ENCODE data around the gene COL5A1. TPM values are rescaled to one million over a fixed set of nuclear protein-coding genes. Genes with fewer than 3 reads are reported as not detected.
A peak's percentile ranks its signal among the peaks of the same experiment; 100 is the strongest.

The COL5A1 gene
- total RNA-seq, 8 experiments from 2014 or later, result 1.9 to 141 (median 3.6) TPM

- peak in 1 of 8 experiments; percentile 4 for ATAC-seq (replicated peaks in 6 of 8)
- Histone ChIP-seq H3K27ac (no peak overlapping the region), H3K4me1 (replicated peaks in 1 of 2) (peaks cover 33 to 36% of the 10 kb centered on the region in 2 donors), H3K4me3 (no peak overlapping the region)
- in situ Hi-C loops (cut with MboI; ENCODE audit: low pct_unique_long_range_greater_than_20kb in 2 of 9, low sequenced_read_pairs in 9 of 9, unreplicated experiment in 9 of 9), result no loop called here
- 85 to 100% (median 90%) methylated on average over 1 to 4 of the region's 8 CpGs; no CpG with 5 or more reads in 5 of the 10 experiments for WGBS, 10 experiments
Measured at GRCh38 chr9:134779640-134780039, 138.0 kb downstream of the COL5A1 start.

GRCh38 chr9:134781591-134782302, 140.1 kb downstream of the COL5A1 start:
- Histone ChIP-seq H3K4me1 (replicated peaks in 1 of 2) (peaks cover 14 to 17% of the 10 kb centered on the region in 2 donors), H3K4me3 (no peak overlapping the region), H3K27ac (no peak overlapping the region)
- in situ Hi-C loops (cut with MboI; ENCODE audit: low pct_unique_long_range_greater_than_20kb in 2 of 9, low sequenced_read_pairs in 9 of 9, unreplicated experiment in 9 of 9), result no loop called here
- ATAC-seq (replicated peaks in 6 of 8), result peak in 5 of 8 experiments; percentile 68 to 82 (median 72)
- whole genome bisulfite sequencing, 10 experiments, result 61 to 85% (median 70%) methylated on average over 4 to 21 of the region's 28 CpGs; no CpG with 5 or more reads in 5 of the 10 experiments

- in situ Hi-C loops (cut with MboI; ENCODE audit: low pct_unique_long_range_greater_than_20kb in 2 of 9, low sequenced_read_pairs in 9 of 9, unreplicated experiment in 9 of 9), result no loop called here
- ATAC-seq (replicated peaks in 6 of 8), result no peak
- Histone ChIP-seq H3K4me1 (replicated peaks in 1 of 2) (peaks cover 14 to 17% of the 10 kb centered on the region in 2 donors), H3K4me3 (no peak overlapping the region), H3K27ac (no peak overlapping the region)
- 43 to 100% (median 94%) methylated on average over 1 to 5 of the region's 33 CpGs; no CpG with 5 or more reads in 6 of the 10 experiments for WGBS, 10 experiments
Measured at GRCh38 chr9:134782921-134783698, 141.5 kb downstream of the COL5A1 start.

- H3K4me1 ChIP-seq (replicated peaks in 1 of 2), result peaks cover 14 to 16% of the 10 kb centered on the region in 2 donors
- 60 to 92% methylated on average over 1 to 9 of the region's 12 CpGs; no CpG with 5 or more reads in 8 of the 10 experiments for WGBS, 10 experiments
- in situ Hi-C loops (cut with MboI; ENCODE audit: low pct_unique_long_range_greater_than_20kb in 2 of 9, low sequenced_read_pairs in 9 of 9, unreplicated experiment in 9 of 9), result no loop called here
- no peak overlapping the region for H3K27ac ChIP-seq
- H3K4me3 ChIP-seq, result no peak overlapping the region
- ATAC-seq (replicated peaks in 6 of 8), result peak in 1 of 8 experiments; percentile 8
Measured at GRCh38 chr9:134783699-134784039, 142.1 kb downstream of the COL5A1 start.

GRCh38 chr9:134784577-134785305, 143.1 kb downstream of the COL5A1 start:
- in situ Hi-C loops (cut with MboI; ENCODE audit: low pct_unique_long_range_greater_than_20kb in 2 of 9, low sequenced_read_pairs in 9 of 9, unreplicated experiment in 9 of 9), result no loop called here
- H3K27ac ChIP-seq, result no peak overlapping the region
- peak in 1 of 8 experiments; percentile 15 for ATAC-seq (replicated peaks in 6 of 8)
- peaks cover 12 to 14% of the 10 kb centered on the region in 2 donors for H3K4me1 ChIP-seq (replicated peaks in 1 of 2)
- WGBS, 10 experiments, result 38 to 91% (median 66%) methylated on average over 1 to 10 of the region's 23 CpGs; no CpG with 5 or more reads in 4 of the 10 experiments
- no peak overlapping the region for H3K4me3 ChIP-seq

GRCh38 chr9:134785325-134786108, 143.9 kb downstream of the COL5A1 start:
- ATAC-seq (replicated peaks in 6 of 8), result peak in 3 of 8 experiments; percentile 35 to 86 (median 62)
- Histone ChIP-seq H3K27ac (no peak overlapping the region), H3K4me3 (no peak overlapping the region), H3K4me1 (replicated peaks in 1 of 2) (peaks cover 12 to 14% of the 10 kb centered on the region in 2 donors)
- WGBS, 10 experiments, result 40 to 100% (median 70%) methylated on average over 1 to 8 of the region's 23 CpGs; no CpG with 5 or more reads in 4 of the 10 experiments
- in situ Hi-C loops (cut with MboI; ENCODE audit: low pct_unique_long_range_greater_than_20kb in 2 of 9, low sequenced_read_pairs in 9 of 9, unreplicated experiment in 9 of 9), result no loop called here

- Histone ChIP-seq H3K4me1 (replicated peaks in 1 of 2) (peaks cover 0 to 4% of the 10 kb centered on the region in 2 donors), H3K4me3 (no peak overlapping the region), H3K27ac (no peak overlapping the region)
- in situ Hi-C loops (cut with MboI; ENCODE audit: low pct_unique_long_range_greater_than_20kb in 2 of 9, low sequenced_read_pairs in 9 of 9, unreplicated experiment in 9 of 9), result no loop called here
- 62 to 100% (median 80%) methylated on average over 1 to 7 of the region's 8 CpGs; no CpG with 5 or more reads in 3 of the 10 experiments for WGBS, 10 experiments
- ATAC-seq (replicated peaks in 6 of 8), result no peak
Measured at GRCh38 chr9:134787601-134788531, 146.3 kb downstream of the COL5A1 start.

GRCh38 chr9:134789168-134789567, 147.6 kb downstream of the COL5A1 start:
- 17 to 100% (median 58%) methylated on average over 1 to 4 of the region's 8 CpGs; no CpG with 5 or more reads in 5 of the 10 experiments for WGBS, 10 experiments
- in situ Hi-C loops (cut with MboI; ENCODE audit: low pct_unique_long_range_greater_than_20kb in 2 of 9, low sequenced_read_pairs in 9 of 9, unreplicated experiment in 9 of 9), result no loop called here
- Histone ChIP-seq H3K27ac (no peak overlapping the region), H3K4me1 (replicated peaks in 1 of 2) (peaks cover 1 to 4% of the 10 kb centered on the region in 2 donors), H3K4me3 (no peak overlapping the region)
- no peak for ATAC-seq (replicated peaks in 6 of 8)

GRCh38 chr9:134791009-134791408, 149.4 kb downstream of the COL5A1 start:
- Histone ChIP-seq H3K4me1 (replicated peaks in 1 of 2) (peaks cover 18 to 21% of the 10 kb centered on the region in 2 donors), H3K4me3 (no peak overlapping the region), H3K27ac (no peak overlapping the region)
- WGBS, 10 experiments, result 89 to 100% (median 97%) methylated on average over 1 to 7 of the region's 9 CpGs; no CpG with 5 or more reads in 6 of the 10 experiments
- no peak for ATAC-seq (replicated peaks in 6 of 8)
- in situ Hi-C loops (cut with MboI; ENCODE audit: low pct_unique_long_range_greater_than_20kb in 2 of 9, low sequenced_read_pairs in 9 of 9, unreplicated experiment in 9 of 9), result no loop called here

GRCh38 chr9:134792627-134793026, 151.0 kb downstream of the COL5A1 start:
- Histone ChIP-seq H3K4me3 (no peak overlapping the region), H3K4me1 (replicated peaks in 1 of 2) (peaks cover 18 to 27% of the 10 kb centered on the region in 2 donors), H3K27ac (no peak overlapping the region)
- in situ Hi-C loops (cut with MboI; ENCODE audit: low pct_unique_long_range_greater_than_20kb in 2 of 9, low sequenced_read_pairs in 9 of 9, unreplicated experiment in 9 of 9), result no loop called here
- no peak for ATAC-seq (replicated peaks in 6 of 8)
- WGBS, 10 experiments, result 86 to 100% (median 92%) methylated on average over 1 to 4 of the region's 21 CpGs; no CpG with 5 or more reads in 5 of the 10 experiments

Measured in motor neuron (in vitro differentiated cells).